GM19438 (cell line): Measurements from ENCODE around the gene EPDR1.

Source experiments
- ATAC-seq: cut with Tn5 transposase; IDR thresholded peaks from one replicate; pipeline ENCODE4 v1.9.1; 2021; ENCODE audit warnings: low read depth; ENCODE audit not compliant: unreplicated experiment

EPDR1 gene

DNA sequence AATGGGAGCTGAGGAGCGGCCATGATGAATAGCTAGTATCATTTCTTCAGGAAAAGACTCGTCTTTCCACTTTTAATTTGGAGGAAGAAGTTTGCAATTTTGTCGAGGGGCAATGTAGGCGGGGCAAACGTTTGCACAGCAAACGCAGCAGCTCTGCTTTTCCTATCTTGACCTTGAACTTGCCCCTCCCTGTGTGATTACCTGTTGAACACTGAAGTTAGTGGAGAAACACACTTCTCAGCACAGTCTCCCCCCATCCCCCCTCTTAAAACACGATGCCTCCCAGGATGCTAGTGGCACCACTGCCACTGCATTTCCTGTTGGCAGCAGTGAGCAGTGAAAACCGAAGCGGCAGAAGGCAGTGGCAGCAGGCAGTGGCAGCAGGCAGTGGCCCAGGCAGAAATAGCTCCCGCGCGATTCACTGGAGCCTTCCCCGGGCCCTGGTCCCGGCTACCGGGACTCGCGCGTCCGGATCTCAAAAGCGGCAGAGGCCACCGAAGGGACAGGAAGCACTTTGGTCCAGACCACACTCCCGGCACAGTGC is at the start of gene EPDR1:
Gene EPDR1 (plus strand): TSS at position 336 of the 544 bp plus-strand sequence. CDS start 300 bp downstream, outside the sequence.
- peak; percentile 44 for ATAC-seq

DNA sequence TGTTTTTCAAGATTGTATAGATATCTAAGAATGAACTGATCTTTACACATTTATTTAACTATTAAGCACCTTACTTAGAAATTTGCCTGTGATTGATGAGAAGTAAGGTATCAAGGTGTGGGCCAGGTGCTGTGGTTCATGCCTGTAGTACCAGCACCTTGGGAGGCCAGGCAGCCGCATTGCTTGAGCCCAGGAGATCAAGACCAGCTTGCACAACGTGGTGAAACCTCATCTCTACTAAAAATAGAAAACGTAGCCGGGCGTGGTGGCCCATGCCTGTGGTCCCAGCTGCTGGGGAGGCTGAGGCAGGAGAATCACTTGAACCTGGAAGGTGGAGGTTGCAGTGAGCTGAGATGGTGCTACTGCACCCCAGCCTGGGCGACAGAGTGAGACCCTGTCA is 38.4 kb upstream of the EPDR1 start:
- no peak for ATAC-seq

DNA sequence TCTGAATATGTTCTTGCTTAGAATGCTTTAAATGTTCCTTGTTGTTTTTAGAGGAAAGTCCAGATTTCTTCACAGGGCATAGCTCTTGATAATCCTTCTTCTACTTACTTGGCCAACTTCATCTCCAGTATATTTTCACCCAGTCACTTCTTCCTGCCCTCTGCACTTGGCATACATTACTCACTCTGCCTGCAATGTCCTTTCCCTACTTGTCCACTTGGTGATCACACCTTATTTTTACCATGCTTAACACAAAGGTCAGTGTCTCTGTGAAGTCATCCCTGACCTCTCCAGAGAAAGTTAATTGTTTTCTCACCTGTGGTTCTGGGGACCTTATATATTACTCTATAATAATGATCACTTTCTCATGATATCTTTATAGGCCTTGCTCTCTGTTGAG is 27.1 kb upstream of the EPDR1 start:
- ATAC-seq: no peak

DNA sequence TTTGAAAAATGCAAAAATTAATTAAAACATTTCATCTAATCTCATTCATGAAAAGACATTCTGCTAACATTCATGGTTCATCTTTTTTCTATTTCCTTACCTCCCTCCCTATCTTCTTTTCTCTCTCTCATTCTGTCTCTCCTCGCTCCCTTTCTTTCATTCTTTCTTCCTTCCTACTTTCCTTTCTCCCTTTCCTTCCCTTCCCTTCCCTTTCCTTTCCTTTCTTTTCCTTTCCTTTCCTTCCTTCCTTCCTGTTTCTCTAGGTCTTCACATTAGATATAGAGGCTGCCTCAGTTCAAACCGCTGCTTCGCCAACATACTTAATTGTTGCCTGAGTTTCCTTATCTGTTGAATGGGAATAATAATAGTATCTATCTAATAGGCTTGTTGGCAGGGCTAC is 25.8 kb upstream of the EPDR1 start:
- no peak for ATAC-seq

DNA sequence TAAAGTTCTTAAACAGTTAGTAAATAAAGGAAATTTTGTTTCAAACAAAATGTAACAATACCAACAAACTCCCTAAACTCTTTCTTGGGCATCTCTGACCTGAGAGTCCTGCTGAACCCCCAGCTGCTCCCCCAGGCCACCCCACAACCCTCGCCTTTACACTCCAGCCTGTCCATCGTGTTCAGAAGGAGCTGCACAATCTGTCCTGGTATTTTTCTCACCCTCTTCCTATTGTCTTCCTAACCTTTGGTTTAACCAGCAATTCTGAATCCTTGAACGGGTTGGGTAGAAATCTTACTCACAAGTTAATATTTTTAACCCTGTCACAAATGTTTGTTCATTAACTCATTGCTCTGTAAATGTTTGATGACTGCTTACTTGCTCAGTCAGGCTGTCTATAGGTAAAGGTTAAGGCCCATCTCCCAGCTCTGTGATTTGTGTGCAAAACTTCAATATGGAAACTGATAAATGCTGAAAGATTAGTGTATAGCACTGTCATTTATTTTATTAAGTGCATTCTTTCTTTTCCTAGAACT is 20.7 kb upstream of the EPDR1 start:
- ATAC-seq: peak; percentile 66

DNA sequence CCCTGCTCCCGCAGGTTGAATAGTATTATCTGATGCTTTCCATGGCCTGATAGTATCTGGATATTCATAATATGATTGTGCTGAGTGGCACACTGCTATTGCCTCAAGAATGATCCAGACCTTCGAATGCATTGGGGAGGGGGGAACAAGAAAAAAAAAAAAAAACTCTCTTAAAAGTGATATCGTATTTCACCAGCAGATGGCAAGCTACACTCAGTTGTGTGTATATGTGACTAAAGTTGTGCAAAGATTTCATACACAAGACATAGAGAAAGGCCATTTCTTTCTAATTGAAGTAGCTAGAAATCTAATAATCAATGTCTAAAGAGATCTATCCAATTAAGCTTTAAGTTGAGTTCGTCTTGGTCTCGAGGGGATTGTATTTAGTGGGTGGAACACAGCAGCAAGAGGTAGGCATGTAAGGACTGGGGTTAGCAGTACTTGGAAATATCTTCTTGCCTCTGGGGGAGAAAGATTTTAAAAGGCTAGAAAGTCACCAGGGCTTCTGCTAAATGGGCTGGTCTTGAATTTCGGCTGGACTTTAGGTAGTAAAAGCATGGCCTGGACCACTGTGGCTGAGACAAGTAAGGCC is 19.1 kb upstream of the EPDR1 start:
- ATAC-seq: no peak

DNA sequence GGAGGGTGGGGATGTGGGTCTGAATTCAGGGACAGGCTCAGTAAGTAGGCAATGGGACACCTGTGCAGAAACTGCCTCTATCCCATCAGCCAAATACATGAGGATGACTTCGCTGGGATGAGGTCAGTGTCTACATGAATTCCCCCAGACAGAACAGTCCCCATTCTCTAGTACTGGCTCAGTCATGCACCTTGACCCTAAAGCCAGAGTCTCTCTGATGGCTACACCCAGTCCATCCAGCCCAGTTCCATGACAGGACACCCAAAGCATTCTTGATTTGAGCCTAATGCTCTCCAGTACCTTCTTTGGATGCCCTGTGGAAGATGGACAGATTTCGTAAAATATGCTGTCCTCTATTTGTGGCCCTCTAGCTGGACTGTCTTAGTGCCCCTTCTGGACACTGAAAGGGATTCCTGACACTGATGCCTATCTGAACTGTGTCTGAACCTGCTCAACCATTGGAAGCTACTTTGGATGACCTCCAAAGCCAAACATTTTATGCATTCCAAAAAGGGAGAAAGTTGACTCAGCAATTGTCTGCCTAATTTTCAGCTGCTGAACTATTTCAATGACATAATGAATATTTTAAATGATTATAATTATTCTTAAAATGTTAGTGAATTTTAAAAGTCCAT is 18.4 kb upstream of the EPDR1 start:
- ATAC-seq: no peak

DNA sequence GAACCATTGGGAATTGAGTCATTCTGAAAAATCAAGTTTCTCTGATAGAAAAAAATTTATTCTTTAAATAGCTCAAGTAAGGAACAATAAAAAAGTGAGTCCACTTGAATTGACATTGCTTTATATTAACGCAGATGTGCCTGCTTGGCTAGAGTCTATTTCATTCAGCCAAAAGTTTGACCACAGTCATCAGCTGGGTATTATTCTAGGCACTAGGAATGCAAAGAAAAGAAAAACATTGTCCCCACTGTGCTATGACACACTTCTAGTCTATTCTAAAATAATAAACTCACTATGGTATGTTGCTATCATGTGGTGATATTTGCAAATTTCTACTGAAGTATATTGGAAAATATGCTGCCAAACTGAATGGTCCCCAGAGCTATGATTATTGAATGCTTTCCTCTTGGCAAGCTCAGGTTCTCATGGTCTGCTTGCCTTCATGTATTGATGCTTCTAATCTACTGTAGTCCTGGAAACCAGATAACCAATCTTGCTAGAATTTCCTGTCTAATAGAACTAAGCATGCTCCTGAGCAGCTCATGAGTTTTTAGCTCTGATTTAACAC is 12.1 kb upstream of the EPDR1 start:
- no peak for ATAC-seq

DNA sequence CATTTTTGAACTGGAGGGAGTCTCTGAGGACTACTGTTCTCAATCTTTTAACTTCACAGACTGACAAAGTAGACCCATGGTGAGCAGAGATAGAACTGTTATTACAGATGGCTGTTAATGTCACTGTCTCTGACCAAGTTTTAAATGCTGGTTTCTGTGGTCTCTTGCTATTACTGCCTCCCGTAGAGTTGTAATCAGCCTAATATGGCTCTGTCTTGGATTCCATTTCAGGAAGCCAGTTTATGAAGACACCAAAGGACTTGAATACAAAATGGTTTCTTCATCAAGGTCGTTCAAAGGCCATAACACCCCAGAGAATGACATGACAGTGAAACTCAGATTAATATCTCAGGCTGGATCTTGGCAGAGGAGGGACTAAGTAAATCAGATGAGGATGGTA is 7.7 kb upstream of the EPDR1 start:
- ATAC-seq: no peak

DNA sequence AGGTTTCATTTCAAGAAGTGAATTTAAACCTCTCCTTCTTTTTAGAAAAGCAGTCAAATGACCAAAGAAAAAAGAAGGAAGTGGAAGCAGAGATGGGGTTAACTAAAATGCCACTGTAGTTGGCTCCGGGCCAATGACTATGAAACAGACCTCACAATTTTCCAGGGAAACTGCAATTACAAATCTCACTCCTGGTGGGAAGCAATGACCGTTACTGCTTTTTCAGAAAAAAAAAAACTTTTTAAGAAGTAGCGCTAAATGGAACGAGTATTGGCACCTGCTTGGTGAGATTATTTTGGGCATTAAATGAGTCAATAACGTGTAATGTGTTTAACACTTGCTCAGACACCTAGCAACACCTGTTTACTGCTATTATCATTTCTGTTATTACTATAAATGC is 5.0 kb upstream of the EPDR1 start:
- no peak for ATAC-seq

DNA sequence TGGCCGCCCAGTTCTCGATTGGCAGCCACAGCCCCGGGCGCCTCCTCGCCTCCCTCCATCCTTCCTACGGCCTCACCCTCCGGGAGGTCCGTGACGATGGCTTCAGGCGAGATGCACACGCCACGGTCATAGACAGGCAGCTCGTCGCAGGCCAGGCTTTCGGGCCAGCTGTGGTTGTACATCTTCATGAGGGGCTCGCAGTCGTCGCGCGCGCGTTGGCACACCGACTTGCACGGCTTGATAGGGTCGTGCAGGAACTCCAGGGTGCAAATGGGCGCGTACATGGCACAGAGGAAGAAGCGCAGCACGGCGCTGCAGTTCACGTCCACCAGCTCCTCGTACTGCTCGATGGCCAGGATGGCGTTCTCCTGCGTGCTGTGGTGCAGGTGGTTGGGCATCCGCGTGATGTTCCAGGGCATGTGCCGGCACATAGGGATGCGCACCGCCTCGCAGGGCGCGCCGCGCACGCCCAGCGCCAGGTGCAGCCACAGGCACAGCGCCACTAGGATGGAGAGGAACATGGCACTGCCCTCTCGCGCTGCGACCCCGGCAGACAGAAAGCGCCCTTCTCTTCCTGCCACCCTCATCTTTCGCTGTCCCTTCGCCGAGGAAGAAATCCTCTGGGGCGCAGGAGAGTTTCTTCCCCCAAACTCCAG is 4.3 kb upstream of the EPDR1 start:
- no peak for ATAC-seq

DNA sequence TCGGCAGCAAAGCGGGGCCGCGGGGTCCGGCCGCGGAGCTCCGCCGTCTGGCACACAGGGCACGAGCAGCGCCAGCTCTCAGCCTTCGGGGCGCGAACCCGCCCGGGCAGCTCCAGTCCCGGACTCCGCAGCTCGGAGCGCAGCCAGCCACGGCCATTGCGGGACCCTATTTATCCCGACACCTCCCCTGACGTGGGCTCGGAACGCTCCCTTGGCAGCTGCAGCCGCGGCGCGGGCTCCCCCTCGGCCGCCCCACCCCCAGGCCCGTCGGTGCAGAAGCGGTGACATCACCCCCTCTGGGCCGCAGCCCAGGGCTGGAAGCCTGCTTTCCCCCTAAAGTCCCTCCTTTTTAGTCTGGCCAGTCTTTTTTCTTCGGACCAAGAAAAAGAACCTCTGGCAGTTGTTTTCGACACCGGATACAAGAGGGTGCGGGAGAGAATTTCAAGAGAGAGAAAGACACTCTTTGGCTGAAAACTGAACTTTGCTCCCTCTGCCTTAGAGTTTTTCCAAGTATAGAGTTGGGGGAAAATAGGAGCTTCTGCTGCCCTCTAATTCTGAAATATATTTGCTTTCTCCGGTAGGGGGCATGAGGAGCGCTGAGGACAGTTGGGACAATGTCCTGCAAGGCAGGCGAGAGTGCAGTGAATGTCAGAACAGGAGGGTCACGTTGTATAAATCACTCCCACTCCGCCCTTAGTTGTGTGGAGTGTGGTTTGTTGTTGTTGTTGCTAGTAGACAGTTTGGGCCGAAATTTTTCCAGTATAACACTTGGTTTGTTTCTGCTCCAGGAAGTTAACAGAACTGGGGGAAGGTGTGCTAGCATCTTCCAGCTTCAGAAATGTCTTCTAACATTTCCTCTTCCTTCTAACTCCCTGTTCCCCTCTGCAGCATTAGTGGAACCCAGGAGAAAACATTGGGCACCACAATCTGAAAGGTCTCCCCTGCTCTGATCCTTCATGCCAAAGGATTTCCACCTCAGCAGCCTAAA is 3.5 kb upstream of the EPDR1 start, which contains the start of gene SFRP4:
Gene SFRP4 (minus strand): TSS at position 145 of the 988 bp plus-strand sequence. CDS start 280 bp downstream, outside the sequence.
- ATAC-seq: no peak

DNA sequence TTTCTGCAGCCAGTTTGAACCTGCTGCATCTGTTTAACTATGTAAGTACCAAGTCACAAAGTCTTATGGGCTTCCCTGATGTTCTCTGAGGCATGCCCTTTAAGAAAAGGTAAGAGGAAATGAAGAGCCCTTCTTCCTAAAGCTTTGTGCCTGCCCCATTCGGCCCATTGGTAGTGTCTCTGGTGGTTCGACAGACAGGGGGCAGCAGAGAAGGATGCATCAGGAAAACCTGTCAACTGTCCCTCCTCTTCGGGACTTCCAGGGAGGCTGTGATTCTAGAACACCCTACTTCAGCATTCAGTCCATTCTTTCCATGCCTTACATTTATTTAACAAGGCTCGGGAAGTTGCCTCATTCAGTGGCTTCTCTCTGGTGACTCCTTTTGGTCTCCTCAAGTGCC is 1.9 kb upstream of the EPDR1 start:
- ATAC-seq: no peak

DNA sequence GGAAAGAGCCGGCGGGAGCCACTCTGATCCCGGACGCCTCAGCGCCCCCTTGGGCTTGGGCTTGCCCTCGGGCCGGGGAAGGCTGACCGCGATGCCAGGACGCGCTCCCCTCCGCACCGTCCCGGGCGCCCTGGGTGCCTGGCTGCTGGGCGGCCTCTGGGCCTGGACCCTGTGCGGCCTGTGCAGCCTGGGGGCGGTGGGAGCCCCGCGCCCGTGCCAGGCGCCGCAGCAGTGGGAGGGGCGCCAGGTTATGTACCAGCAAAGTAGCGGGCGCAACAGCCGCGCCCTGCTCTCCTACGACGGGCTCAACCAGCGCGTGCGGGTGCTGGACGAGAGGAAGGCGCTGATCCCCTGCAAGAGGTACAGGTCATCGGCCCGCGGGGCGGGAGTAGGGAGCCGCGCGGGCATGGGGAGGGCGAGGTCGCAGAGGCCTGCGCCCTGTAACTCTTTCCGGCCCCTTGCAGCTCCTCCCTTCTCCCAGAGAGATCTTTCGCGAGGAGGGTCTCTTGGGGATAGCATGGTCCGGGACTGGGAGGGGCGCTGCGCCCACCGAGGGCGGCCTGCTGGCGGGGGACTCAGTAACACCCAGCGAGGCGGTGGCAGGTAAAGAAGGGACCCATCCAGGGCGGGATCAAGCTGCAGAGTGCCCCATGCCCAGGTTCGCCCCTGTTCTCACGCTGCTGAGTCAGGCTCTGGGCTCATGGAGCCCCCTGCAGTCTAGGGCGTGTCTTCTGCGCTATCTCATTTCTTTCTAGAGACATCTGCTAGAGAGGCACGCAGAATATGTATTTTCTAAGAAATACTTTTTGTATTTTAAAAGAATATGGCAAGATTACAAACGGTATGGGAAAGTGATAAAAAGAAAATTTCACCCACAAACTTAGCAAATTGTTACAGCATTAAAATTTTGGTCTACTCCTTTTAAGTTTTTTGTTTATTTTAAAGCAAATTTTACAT is 687 bp downstream of the EPDR1 start:
- peak; percentile 67 for ATAC-seq

DNA sequence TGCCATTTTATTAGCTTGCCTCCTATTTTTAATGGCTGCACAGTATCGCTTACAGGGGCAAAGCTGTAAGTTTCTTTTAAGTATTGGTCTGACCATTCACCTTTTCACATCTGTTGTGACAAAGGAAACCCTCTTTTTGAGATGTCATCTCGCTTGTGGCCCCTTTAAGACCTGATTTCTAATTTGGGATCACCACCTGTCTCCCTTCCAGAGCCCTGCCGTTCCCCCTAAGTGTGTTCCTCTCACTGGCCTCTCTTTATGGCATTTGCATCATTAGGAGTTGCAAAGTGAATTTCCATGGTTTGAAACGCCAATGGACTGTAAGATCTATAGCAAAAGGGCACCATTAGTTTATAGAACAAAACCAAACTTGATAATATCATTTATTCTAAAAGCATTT is 1.4 kb downstream of the EPDR1 start:
- ATAC-seq: no peak

DNA sequence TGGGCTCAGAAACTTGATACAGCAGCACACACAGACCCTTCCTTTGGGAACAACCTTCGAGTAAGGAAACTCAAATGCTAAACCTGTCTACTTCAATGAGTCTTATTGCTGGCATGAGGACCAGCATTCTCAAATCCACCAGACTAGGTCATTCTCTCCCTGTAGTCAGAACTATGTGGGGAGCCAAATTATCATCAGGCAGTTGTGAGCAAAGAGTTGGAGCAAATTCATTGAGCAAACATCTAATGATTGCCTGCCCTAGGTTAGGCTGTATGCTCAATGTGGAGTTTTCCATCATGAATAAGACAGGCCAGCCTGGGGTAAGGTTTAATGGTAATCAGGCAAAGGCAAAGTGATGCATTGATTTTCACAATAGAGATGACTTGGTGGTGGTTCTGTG is 3.6 kb downstream of the EPDR1 start:
- ATAC-seq: no peak

DNA sequence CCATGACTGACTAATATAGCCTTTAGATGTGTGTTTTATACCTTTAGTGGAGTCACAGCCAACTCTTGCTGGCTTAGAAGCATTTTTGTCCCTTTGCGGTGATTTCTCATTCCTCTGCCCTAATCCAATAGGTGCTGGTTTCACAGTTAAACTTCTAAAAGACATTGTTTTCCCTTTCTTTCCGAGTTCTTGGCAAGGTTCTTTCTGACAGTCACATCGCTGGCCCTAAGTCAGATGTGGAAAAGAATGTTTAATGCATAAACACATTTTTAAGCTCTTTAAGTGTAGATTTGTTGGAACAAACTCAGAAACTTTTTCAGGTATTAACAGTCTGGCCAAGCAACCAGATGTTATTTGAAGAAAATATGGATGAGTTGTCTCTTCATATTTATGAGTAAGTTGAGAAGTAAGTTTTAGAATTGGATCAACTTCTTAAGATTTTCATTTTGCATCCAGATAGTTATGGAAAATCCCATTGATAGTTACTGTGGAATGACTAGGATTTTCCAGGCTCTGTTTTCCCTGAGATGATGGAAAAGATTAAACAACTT is 4.1 kb downstream of the EPDR1 start:
- no peak for ATAC-seq

DNA sequence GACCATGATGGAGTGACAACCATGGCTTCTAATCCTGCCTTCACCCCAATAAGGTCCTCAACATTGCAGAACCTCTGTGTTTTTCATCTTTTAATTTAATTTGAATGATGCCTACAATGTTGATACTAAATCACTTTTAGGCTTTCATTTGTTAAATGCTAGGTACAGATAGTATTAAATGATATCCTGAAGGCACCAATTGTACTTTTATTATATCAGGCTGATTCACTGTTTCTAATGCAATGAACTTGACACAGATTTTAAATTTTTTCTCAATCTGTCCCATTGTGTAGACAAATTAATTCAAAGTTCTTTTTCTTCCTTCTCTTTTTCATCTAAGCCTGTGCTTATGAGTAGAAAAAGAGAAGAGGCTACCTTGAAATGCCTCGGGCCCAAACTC is 5.2 kb downstream of the EPDR1 start:
- no peak for ATAC-seq
